GM21576 (cell line): ENCODE measurements around the gene GET4.

ENCODE experiments used
- ATAC-seq: cut with Tn5 transposase; IDR thresholded peaks from one replicate; pipeline ENCODE4 v1.9.1; 2021; ENCODE audit warnings: mild to moderate bottlenecking, moderate library complexity; ENCODE audit not compliant: unreplicated experiment

Gene GET4

GRCh38 chr7:885261-885892 is 9.0 kb downstream of the GET4 start:
- no peak for ATAC-seq

- ATAC-seq = no peak
These were observed 9.7 kb downstream of the GET4 start for GRCh38 chr7:885893-886625.

GRCh38 chr7:886626-887487 is 10.5 kb downstream of the GET4 start:
- no peak for ATAC-seq

GRCh38 chr7:887488-887820 is 11.1 kb downstream of the GET4 start:
- no peak for ATAC-seq

- ATAC-seq = no peak
These were observed 12.0 kb downstream of the GET4 start for GRCh38 chr7:888081-889024.

GRCh38 chr7:889025-889390 is 12.7 kb downstream of the GET4 start:
- ATAC-seq = no peak

- no peak for ATAC-seq
These were observed 13.0 kb downstream of the GET4 start for GRCh38 chr7:889391-889790.

- ATAC-seq = no peak
These were observed 14.5 kb downstream of the GET4 start for GRCh38 chr7:890868-891267.

GRCh38 chr7:891291-891690 is 14.9 kb downstream of the GET4 start:
- no peak for ATAC-seq

GRCh38 chr7:891805-892204 is 15.5 kb downstream of the GET4 start:
- ATAC-seq = no peak

- ATAC-seq = no peak
These were observed 16.6 kb downstream of the GET4 start for GRCh38 chr7:892648-893593.

- ATAC-seq = no peak
These were observed 17.3 kb downstream of the GET4 start for GRCh38 chr7:893686-894085.

- no peak for ATAC-seq
These were observed 18.0 kb downstream of the GET4 start for GRCh38 chr7:894164-894867.

- ATAC-seq = no peak
These were observed 18.6 kb downstream of the GET4 start for GRCh38 chr7:894927-895450.

GRCh38 chr7:895451-896052 is 19.2 kb downstream of the GET4 start:
- no peak for ATAC-seq

GRCh38 chr7:896346-897075 is 20.2 kb downstream of the GET4 start:
- ATAC-seq = no peak

GRCh38 chr7:897086-897485 is 20.7 kb downstream of the GET4 start:
- no peak for ATAC-seq
